HG02938 (cell line): ENCODE measurements around the gene TNFRSF6B.

Experiments
- ATAC-seq: cut with Tn5 transposase; IDR thresholded peaks from one replicate; pipeline ENCODE4 v1.9.1; 2021; ENCODE audit warnings: mild to moderate bottlenecking, moderate library complexity; ENCODE audit not compliant: unreplicated experiment

Gene TNFRSF6B

GRCh38 chr20:63694584-63695423, 1.6 kb upstream of the TNFRSF6B start:
- no peak for ATAC-seq

GRCh38 chr20:63695424-63696305, 787 bp upstream of the TNFRSF6B start:
- no peak for ATAC-seq

GRCh38 chr20:63696306-63696627, 185 bp upstream of the TNFRSF6B start:
- ATAC-seq = no peak

GRCh38 chr20:63697357-63697867, 960 bp downstream of the TNFRSF6B start:
- no peak for ATAC-seq

GRCh38 chr20:63697868-63698545, 1.6 kb downstream of the TNFRSF6B start:
- no peak for ATAC-seq

GRCh38 chr20:63698739-63699465, 2.5 kb downstream of the TNFRSF6B start:
- ATAC-seq = no peak

GRCh38 chr20:63699466-63700198, 3.2 kb downstream of the TNFRSF6B start:
- ATAC-seq = no peak

- ATAC-seq = no peak
Measured at GRCh38 chr20:63700199-63701050, 4.0 kb downstream of the TNFRSF6B start.

- ATAC-seq = no peak
Measured at GRCh38 chr20:63701051-63701328, 4.5 kb downstream of the TNFRSF6B start.

- ATAC-seq = no peak
Measured at GRCh38 chr20:63701329-63702035, 5.0 kb downstream of the TNFRSF6B start.

- ATAC-seq = no peak
Measured at GRCh38 chr20:63702036-63702665, 5.7 kb downstream of the TNFRSF6B start.

GRCh38 chr20:63702751-63703470, 6.5 kb downstream of the TNFRSF6B start:
- ATAC-seq = no peak

- ATAC-seq = no peak
Measured at GRCh38 chr20:63703471-63703975, 7.1 kb downstream of the TNFRSF6B start.

GRCh38 chr20:63703976-63704748, 7.7 kb downstream of the TNFRSF6B start:
- no peak for ATAC-seq

GRCh38 chr20:63704749-63705117, 8.3 kb downstream of the TNFRSF6B start:
- ATAC-seq = no peak

GRCh38 chr20:63705232-63706026, 9.0 kb downstream of the TNFRSF6B start:
- ATAC-seq = no peak
